GM21717 (cell line): ENCODE results near the gene TMEM101.
"Not testable (repeated sequence)": the region's sequence is repeated elsewhere in the genome, so short reads cannot be mapped to it uniquely, and the experiment has no call there.

Experiments
- ATAC-seq: cut with Tn5 transposase; IDR thresholded peaks from one replicate; pipeline ENCODE4 v1.9.1; 2021; ENCODE audit warnings: mild to moderate bottlenecking, moderate library complexity; ENCODE audit not compliant: unreplicated experiment

The TMEM101 gene

DNA sequence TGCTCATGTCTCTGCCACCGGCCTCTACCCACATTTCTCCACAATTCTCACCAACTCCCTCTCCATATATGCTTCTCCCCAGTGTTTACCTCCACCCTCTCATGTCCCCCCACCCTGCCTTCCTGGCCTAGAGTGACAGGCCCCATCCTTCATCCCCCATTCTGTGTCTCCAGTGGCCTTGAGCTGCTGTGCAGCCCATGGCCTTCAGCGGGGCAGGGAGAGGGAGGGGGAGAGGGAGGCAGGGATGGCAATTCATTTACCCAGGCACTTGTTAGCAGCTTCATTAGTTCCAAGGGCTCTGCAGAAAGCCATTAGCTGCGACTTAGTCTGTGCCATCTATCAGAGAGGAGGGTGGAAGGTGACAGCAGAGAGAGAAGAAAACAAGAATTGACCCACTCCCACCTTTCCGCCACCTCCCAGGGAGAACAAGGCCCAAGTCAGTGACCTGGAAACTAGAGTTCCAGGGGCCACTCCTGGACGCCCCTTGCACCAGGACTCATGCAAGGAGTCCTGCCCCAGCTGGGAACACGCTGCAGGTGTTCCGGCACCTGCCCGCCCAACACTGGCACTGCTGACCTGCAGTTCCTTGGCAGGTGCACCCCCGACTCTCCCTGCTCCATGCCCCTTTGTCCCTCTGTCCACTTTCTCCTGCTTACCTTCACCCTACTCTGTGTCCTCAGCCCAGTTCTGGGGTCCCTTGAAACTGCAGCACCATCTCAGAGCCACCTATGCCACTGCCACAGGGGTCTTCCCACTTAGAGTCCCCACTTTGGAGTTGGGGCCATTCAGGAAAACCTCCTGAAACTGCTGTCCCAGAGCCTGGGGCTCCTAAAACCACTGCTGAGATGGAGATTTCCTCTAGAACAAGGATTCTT, 37.6 kb downstream of the TMEM101 start:
- ATAC-seq: no peak

DNA sequence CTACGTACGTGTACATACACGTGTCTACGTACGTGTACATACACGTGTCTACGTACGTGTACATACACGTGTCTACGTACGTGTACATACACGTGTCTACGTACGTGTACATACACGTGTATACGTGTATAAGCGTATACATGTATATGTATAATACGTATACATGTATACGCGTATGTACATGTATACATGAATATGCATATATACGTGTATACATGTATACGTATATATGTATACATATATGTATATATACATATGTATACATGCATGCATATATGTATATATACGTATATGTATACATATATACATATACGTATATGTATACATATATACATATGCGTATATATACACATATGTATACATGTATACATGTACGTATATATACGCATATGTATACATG, 38.9 kb downstream of the TMEM101 start:
- no peak for ATAC-seq

DNA sequence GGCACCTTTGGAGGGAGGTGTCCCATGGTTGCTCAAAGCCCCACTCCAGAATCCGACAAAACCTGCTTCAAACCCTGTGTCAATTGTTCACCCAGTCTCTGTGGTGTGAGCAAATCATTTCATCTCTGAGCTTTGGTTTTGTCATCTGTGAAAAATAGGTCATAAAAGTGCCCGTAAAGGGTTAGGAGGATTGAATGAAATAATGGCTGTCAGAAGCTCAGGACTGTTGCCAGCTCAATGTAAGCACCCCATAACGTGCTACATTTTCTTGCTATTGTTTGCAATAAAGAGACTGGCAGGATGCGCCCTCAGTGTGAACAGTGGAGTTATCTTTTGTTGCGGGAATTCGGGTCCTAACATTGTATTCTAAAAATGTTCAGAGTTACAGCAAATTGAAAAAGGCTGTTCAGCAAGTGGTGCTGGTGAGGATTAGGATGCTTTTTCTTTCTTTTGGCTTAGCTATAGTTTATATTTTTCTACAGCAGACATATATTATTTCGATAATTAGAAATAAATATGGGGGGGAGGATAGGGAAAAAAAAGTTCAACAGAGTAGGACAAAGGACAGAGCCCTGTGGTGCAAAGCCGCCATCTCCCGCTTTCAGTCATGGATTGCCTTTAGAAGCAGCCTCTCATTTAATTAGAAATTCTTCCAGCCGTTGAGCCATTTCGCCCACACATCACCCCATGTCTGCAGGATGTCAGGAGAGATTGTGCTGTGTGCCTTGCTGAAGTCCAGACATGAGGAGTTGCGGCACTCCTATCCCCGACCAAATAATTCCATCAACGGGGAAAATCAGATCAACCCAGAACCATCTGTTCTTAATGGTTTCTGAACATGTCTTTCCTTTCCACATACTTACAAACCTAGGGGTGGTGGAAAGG, 40.1 kb downstream of the TMEM101 start:
- ATAC-seq: no peak

DNA sequence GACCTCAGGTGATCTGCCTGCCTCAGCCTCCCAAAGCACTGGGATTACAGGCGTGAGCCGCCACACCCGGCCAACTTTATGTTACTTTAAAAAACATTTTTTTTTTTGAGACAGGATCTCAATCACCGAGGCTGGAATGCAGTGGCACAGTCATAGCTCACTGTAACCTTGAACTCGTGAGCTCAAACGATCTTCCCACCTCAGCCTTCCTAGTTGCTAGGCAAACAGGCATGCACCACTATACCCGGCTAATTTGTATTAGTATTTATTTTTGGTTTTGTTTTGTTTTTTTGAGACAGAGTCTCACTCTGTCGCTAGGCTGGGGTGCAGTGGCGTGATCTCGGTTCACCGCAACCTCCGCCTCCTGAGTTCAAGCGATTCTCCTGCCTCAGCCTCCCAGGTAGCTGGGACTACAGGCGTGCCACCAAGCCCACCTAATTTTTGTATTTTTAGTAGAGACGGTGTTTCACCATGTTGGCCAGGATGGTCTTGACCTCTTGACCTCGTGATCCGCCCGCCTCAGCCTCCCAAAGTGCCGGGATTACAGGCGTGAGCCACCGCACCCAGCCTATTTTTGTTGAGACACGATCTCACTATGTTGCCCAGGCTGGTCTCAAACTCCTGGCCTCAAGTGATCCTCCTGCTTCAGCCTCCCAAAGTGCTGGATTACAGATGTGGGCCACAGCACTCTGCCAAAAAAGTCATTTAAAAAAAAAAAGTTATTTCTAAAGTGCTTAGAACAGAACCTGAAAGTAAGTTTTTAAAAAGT, 42.1 kb downstream of the TMEM101 start:
- ATAC-seq: not testable (repeated sequence)

DNA sequence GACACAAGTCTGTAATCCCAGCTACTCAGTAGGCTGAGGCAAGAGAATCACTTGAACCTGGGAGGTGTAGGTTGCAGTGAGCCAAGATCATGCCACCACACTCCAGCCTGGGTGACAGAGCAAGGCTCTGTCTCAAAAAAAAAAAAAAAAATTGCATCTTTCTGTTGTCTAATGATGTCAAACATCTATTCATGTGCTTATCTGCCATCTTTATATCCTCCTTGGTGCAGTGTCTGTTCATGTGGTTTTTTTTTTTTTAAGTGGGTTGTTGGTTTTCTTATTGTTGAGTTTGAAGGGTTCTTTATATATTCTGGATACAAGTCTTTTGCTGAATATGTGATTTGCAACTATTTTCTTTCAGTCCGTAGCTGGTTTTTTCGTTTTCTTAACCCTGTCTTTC, 43.3 kb downstream of the TMEM101 start:
- ATAC-seq: not testable (repeated sequence)

DNA sequence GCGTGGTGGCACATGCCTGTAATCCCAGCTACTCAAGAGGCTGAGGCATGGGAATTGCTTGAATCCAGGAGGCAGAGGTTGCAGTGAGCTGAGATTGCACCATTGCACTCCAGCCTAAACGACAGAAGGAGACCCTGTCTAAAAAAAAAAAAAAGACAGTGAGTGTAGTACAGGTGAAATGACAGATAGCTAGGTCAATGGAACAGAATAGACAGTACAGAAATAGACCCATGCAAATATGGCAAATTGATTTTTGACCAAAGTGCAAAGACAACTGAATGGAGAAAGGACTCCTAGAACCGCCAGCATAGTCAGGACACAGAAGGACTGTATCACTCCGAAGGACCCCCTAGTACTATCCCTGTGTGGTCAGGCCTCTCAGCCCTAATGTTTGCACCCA, 44.4 kb downstream of the TMEM101 start:
- no peak for ATAC-seq

DNA sequence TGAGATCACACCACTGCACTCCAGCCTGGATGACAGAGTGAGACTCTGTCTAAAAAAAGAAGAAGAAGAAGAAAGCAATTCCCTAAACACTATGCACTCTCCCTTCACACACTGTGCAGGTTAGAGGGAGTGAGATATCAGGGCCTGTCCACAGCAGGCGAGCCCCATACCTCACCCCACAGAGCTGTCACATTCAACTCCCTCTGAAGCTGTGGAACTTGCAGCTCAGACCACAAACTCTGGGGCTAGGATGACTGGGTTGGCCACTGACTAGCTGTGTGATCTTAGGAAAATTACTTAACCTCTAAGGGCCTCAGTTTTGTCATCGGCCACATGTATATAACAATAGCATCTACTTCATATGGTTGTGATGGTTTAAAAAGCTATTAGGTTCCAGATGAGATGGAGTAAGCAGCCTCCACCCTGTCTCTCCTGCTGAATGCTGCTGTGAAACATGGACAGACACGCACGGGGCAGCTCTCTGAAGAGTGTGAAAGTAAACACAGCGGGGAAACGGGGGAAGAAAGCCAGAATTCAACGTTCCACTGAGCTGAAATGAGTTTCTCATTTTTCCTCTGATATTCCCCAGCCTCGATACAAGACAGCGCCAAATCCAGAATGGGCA, 47.4 kb downstream of the TMEM101 start:
- ATAC-seq: no peak

DNA sequence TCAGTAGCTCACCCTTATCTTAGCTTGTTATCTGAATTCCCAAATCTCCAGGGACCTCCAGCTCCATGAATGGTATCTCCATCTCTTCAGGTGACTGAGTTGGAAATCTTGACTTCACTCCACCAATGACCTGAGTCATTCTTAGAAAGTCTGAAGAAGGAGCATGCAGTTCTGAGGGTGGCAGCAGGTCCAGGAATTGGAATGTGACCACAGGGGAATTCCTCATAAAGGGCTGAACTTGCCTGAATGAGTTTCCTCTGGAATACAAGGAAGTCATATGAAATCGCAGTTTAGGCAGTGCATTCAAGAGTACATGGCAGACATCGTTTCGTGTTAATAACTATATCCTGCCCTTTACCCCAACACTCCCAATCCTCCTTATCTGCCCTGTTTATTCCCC, 48.5 kb downstream of the TMEM101 start:
- ATAC-seq: no peak

DNA sequence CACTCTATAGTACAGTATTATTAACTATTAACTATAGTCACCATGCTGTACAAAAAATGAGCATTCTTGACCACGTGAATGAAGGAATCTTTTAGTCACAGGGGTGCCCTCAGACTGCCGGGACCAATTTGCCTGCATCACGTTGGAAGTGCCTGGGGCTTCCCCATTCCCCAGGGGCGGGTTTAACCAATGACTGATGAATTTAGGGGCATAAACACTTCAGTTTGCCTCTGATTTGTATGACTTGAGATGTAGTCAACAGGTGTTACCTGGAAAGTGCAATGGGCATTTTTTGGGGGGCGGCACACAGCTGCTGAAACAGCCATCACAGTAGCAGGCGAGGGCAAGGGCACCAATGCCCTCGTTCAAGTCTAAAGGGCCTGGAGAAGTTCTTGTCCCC, 52.3 kb downstream of the TMEM101 start:
- no peak for ATAC-seq

DNA sequence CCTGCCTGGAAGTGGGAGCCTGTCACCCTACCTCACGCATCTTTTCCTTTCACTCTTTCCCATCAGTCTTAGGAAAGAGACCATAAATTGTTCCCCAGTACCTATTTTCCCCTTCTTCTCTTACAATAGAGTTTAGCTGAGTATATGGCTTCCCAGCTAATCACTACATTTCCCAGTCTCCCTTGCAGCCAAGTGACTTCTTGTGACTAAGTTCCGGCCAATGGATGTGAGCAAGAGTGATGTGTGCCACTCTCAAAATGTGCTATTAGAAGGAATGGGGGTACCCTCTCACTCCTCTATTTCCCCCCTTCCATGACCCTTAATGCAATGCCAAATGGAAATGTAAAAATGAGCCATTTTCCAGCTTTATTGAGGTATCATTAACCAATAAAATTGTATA, 52.8 kb downstream of the TMEM101 start:
- no peak for ATAC-seq

DNA sequence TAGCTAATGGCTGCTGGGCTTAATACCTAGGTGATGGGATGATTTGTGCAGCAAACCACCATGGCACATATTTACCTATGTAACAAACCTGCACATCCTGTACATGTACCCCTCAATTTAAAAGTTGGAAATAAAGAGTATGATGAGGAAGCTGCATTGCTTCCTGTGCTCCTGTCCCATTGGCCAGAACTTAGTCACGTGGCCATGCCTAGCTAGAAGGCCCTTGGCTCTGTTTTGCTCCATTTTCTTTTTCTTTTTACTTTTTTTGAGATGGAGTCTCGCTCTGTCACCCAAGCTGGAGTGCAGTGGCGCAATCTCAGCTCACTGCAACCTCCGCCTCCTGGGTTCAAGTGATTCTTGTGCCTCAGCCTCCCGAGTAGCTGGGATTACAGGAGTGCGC, 53.5 kb downstream of the TMEM101 start:
- not testable (repeated sequence) for ATAC-seq
